Muscle of leg (tissue), 11 donors: Measurements from ENCODE around the gene SHLD2. TPM values are rescaled to one million over a fixed set of nuclear protein-coding genes. Genes with fewer than 3 reads are reported as not detected.
"Not testable (repeated sequence)": the region's sequence is repeated elsewhere in the genome, so short reads cannot be mapped to it uniquely, and the experiment has no call there.

ENCODE experiments used
- DNase-seq: peaks from one replicate; pipeline ENCODE4 v3.0.0; 2013
- H3K27ac ChIP-seq: one replicate; pipeline ENCODE4 v1.5.1; 2013; ENCODE audit warnings: mild to moderate bottlenecking, low read length, control low read depth
- H3K27me3 ChIP-seq: one replicate; pipeline ENCODE4 v1.6.1; 2013; ENCODE audit warnings: low read length; ENCODE audit not compliant: control insufficient read depth, insufficient read depth
- H3K36me3 ChIP-seq: one replicate; pipeline ENCODE4 v1.6.1; 2013; ENCODE audit warnings: low read length; ENCODE audit not compliant: control insufficient read depth, insufficient read depth
- H3K4me1 ChIP-seq: one replicate; pipeline ENCODE4 v1.6.1; 2013; ENCODE audit warnings: low read length; ENCODE audit not compliant: control insufficient read depth, insufficient read depth
- H3K4me3 ChIP-seq: one replicate; pipeline ENCODE4 v1.5.1; 2013; ENCODE audit warnings: low read length, control low read depth
- H3K9me3 ChIP-seq: replicated peaks from 2 replicates; pipeline ENCODE4 v1.6.1; 2013; ENCODE audit warnings: low read depth, low read length; ENCODE audit not compliant: control insufficient read depth
- WGBS: methylation state at CpG from one replicate; pipeline ENCODE4 v1.1.5; 2013; ENCODE audit warnings: missing lambda C conversion rate; ENCODE audit not compliant: insufficient coverage; 5-methylcytosine and 5-hydroxymethylcytosine counted together
- polyA plus RNA-seq, 8 donors: library from polyadenylated mRNA; unstranded; fragments of 120-200 nt; gene quantifications; one replicate each; pipeline versions ENCODE4 v1.2.1 to v1.2.3, GENCODE V29; 2013; ENCODE audit warnings: inconsistent platforms in 1 of 8, low replicate concordance in 1 of 8; ENCODE audit not compliant: insufficient read length in 8 of 8, insufficient read depth in 1 of 8
- total RNA-seq: library from RNA; stranded (reverse); fragments of 120-200 nt; gene quantifications from one replicate; pipeline ENCODE4 v1.2.4, GENCODE V29; 2013

Gene SHLD2
- total and polyA plus RNA-seq, 9 donors, result 17.0 to 30.9 (median 22.1) TPM

- not testable (repeated sequence) for H3K27me3 ChIP-seq, H3K27ac ChIP-seq, H3K4me3 ChIP-seq, DNase-seq, H3K9me3 ChIP-seq, H3K4me1 ChIP-seq, H3K36me3 ChIP-seq
- no CpG with 5 or more reads among the region's 7 CpGs for WGBS
Observed at GRCh38 chr10:87234854-87235253, 139.8 kb downstream of the SHLD2 start.

GRCh38 chr10:87237244-87237643, 142.2 kb downstream of the SHLD2 start:
- H3K27me3 ChIP-seq, DNase-seq, H3K4me3 ChIP-seq, H3K9me3 ChIP-seq, H3K36me3 ChIP-seq, H3K4me1 ChIP-seq, H3K27ac ChIP-seq: not testable (repeated sequence)
- WGBS, result 91% methylated on average over 3 of the region's 5 CpGs

GRCh38 chr10:87239346-87239808, 144.4 kb downstream of the SHLD2 start:
- not testable (repeated sequence) for H3K9me3 ChIP-seq, H3K27me3 ChIP-seq, DNase-seq, H3K4me1 ChIP-seq, H3K4me3 ChIP-seq, H3K27ac ChIP-seq, H3K36me3 ChIP-seq
- no CpG with 5 or more reads among the region's 6 CpGs for WGBS

Other genes starting within 250 kb of the SHLD2 start
- 23.1 TPM for gene MMRN2, start 137.6 kb upstream of the SHLD2 start, total RNA-seq
- 10 to 100 TPM; 17.9 to 25.4 (median 23.1) TPM for gene MMRN2, start 137.6 kb upstream of the SHLD2 start, polyA plus RNA-seq
- gene SNCG, start 136.6 kb upstream of the SHLD2 start, total RNA-seq, result 7.4 TPM
- gene SNCG, start 136.6 kb upstream of the SHLD2 start, polyA plus RNA-seq, result 10 to 100 TPM in 1 of 8 donors, 1 to 10 TPM in 7; 4.4 to 11.7 (median 5.8) TPM
- gene ADIRF, start 126.7 kb upstream of the SHLD2 start, total RNA-seq, result 9.7 TPM
- gene ADIRF, start 126.7 kb upstream of the SHLD2 start, polyA plus RNA-seq, result 1 to 10 TPM; 1.5 to 5.5 (median 2.5) TPM
- gene FAM25A, start 74.9 kb upstream of the SHLD2 start, total RNA-seq, result not detected
- not detected for gene FAM25A, start 74.9 kb upstream of the SHLD2 start, polyA plus RNA-seq
- gene GLUD1, start 363 bp upstream of the SHLD2 start, total RNA-seq, result 83.0 TPM
- 10 to 100 TPM; 53.2 to 75.6 (median 56.2) TPM for gene GLUD1, start 363 bp upstream of the SHLD2 start, polyA plus RNA-seq
- 0.44 TPM for gene NUTM2A, start 130.2 kb downstream of the SHLD2 start, total RNA-seq
- 1 to 10 TPM; 1.9 to 5.7 (median 2.7) TPM for gene NUTM2A, start 130.2 kb downstream of the SHLD2 start, polyA plus RNA-seq